ENCODE data around the gene DTD1. TPM values are rescaled to one million over a fixed set of nuclear protein-coding genes. Genes with fewer than 3 reads are reported as not detected.

DTD1 gene
- total and polyA plus RNA-seq, 2 of the 13 experiments (the other 11 are each of a cell fraction or from before 2014, with no cell fraction given), result 41.2 to 79.3 TPM

- H3K4me3 ChIP-seq (replicated peaks in 1 of 3; ENCODE audit: insufficient read depth in 1 of 3, low read depth in 2 of 3, low read length in 3 of 3), result no peak overlapping the region
- BruUV-seq (replicated peaks), result no TSS peak
- 86% methylated on average over 3 of the region's 3 CpGs for WGBS (ENCODE audit: low lambda C conversion rate)
- no peaks in the 10 kb centered on the region for H3K36me3 ChIP-seq (replicated peaks in 1 of 2; ENCODE audit: control insufficient read depth in 1 of 2, insufficient read depth in 2 of 2, low read length in 2 of 2)
- peaks cover 9% of the 10 kb centered on the region for H3K9me3 ChIP-seq (ENCODE audit: low read length)
- no peaks in the 10 kb centered on the region for H3K79me2 ChIP-seq (ENCODE audit: insufficient read depth, low read length)
- no peak for DNase-seq (ENCODE audit: low spot score)
- POLR2A ChIA-PET, result no interaction called here
- H3K27ac ChIP-seq (ENCODE audit: extremely low read length, insufficient read depth, low read length), result no peak overlapping the region
- CTCF ChIA-PET (ENCODE audit: low intra/inter-chr PET ratio, low total read pairs), result no interaction called here
- H2AFZ ChIP-seq (ENCODE audit: low read length), result no peak overlapping the region
- no peak overlapping the region for H3K9ac ChIP-seq (ENCODE audit: insufficient read depth, low read depth, low read length)
- H4K20me1 ChIP-seq (ENCODE audit: insufficient read depth, low read length), result no peaks in the 10 kb centered on the region
- ATAC-seq, result peak; percentile 64
- no peaks in the 10 kb centered on the region for H3K27me3 ChIP-seq (ENCODE audit: control insufficient read depth in 1 of 2, insufficient read depth in 2 of 2, low read length in 2 of 2)
- in situ Hi-C loops (cut with HindIII; ENCODE audit: extremely low pct_ligation_motif_present, low pct_unique_long_range_greater_than_20kb) (no loop called here), intact Hi-C loops (cut with micrococcal nuclease; ENCODE audit: unreplicated experiment) (no loop called here)
- FAIRE-seq, result no peak
- TF ChIP-seq TFAP4 (IDR thresholded peaks at IDR 0.05; ENCODE audit: borderline replicate concordance, low read depth), result no peak
- TF ChIP-seq THAP7 (CRISPR knock-in tag; IDR thresholded peaks at IDR 0.05), result no peak
- no peak for TF ChIP-seq ZNF83 (CRISPR knock-in tag; IDR thresholded peaks at IDR 0.05; ENCODE audit: borderline replicate concordance)
- 0 out of 2 replicates have a peak, but pooled peaks have one; percentile 18 for TF ChIP-seq STAG1 (CRISPR knock-in tag; IDR thresholded peaks at IDR 0.05)
- peak; percentile 42 for TF ChIP-seq CTCF (CRISPR knock-in tag; IDR thresholded peaks at IDR 0.05)
- no peak for TF ChIP-seq MAFG (CRISPR knock-in tag; IDR thresholded peaks at IDR 0.05)
- TF ChIP-seq ARNTL (CRISPR knock-in tag; IDR thresholded peaks at IDR 0.05), result no peak
- H3K4me1 ChIP-seq (ENCODE audit: insufficient read depth, low read length), result no peaks in the 10 kb centered on the region
- no peak overlapping the region for H3K4me2 ChIP-seq (ENCODE audit: low read depth, low read length)
Observed at GRCh38 chr20:18718129-18718528, 130.3 kb downstream of the DTD1 start.
